CD4-positive, alpha-beta T cell treated with Interleukin-17A for 4 hours (primary cell): ENCODE measurements around the gene PAK4.
"Not testable (repeated sequence)": the region's sequence is repeated elsewhere in the genome, so short reads cannot be mapped to it uniquely, and the experiment has no call there.

ENCODE experiments used
- DNase-seq: peaks from one replicate; pipeline ENCODE4 v3.0.0-alpha.2; 2020; ENCODE audit warnings: mixed read lengths

The PAK4 gene

GRCh38 chr19:39100500-39101166 lies 25.0 kb upstream of the PAK4 start:
- no peak for DNase-seq

- no peak for DNase-seq
Observed at GRCh38 chr19:39103151-39103550, 22.4 kb upstream of the PAK4 start.

GRCh38 chr19:39104186-39104596 lies 21.4 kb upstream of the PAK4 start:
- DNase-seq: no peak

GRCh38 chr19:39106194-39106593 lies 19.4 kb upstream of the PAK4 start:
- no peak for DNase-seq

GRCh38 chr19:39109641-39110040 lies 15.9 kb upstream of the PAK4 start:
- no peak for DNase-seq

GRCh38 chr19:39110263-39110967 lies 15.2 kb upstream of the PAK4 start:
- DNase-seq: peak; percentile 80

GRCh38 chr19:39111593-39112199 lies 13.9 kb upstream of the PAK4 start:
- DNase-seq: no peak

GRCh38 chr19:39112338-39112890 lies 13.2 kb upstream of the PAK4 start:
- DNase-seq: no peak

GRCh38 chr19:39113199-39113598 lies 12.4 kb upstream of the PAK4 start:
- DNase-seq: no peak

GRCh38 chr19:39115105-39115847 lies 10.3 kb upstream of the PAK4 start:
- no peak for DNase-seq

GRCh38 chr19:39117023-39117422 lies 8.6 kb upstream of the PAK4 start:
- not testable (repeated sequence) for DNase-seq

GRCh38 chr19:39119830-39120229 lies 5.8 kb upstream of the PAK4 start:
- no peak for DNase-seq

- no peak for DNase-seq
Observed at GRCh38 chr19:39122934-39123731, 2.5 kb upstream of the PAK4 start.

- no peak for DNase-seq
Observed at GRCh38 chr19:39124136-39124764, 1.3 kb upstream of the PAK4 start.

- DNase-seq: no peak
Observed at GRCh38 chr19:39125199-39125553, 410 bp upstream of the PAK4 start.

- no peak for DNase-seq
Observed at GRCh38 chr19:39126312-39127187, 964 bp downstream of the PAK4 start.

- DNase-seq: no peak
Observed at GRCh38 chr19:39127812-39128515, 2.4 kb downstream of the PAK4 start.

GRCh38 chr19:39128516-39129079 lies 3.0 kb downstream of the PAK4 start:
- no peak for DNase-seq

GRCh38 chr19:39129116-39129515 lies 3.5 kb downstream of the PAK4 start:
- DNase-seq: no peak
